ENCODE data around the gene SV2B.

Gene SV2B

DNA sequence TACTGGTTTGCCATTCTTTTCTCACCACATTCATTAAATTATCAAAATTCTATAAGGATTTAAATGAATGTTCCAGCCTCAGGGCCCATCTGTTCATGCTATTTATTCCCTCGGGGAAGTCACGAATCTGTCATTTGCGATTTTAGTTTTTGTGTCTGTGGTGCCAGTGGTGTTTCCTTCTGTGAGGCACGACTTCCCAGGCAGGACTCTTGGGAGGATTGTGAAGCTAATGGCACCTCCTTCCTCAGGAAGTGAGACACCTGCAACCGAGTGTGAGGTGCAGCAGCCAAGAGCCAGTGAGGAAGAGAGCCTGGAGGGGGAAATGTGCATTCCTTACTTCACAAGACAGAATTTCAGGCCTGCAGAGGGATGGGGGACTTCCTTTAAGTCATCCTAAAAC lies 24.1 kb downstream of the SV2B start:
- H3K4me3 ChIP-seq (ENCODE audit: low read depth, low read length): no peak overlapping the region
- TF ChIP-seq ATF2 (tag by site-specific recombination; IDR thresholded peaks at IDR 0.05; ENCODE audit: low read depth) (no peak), ZNF184 (tag by site-specific recombination; IDR thresholded peaks at IDR 0.05) (no peak), ZNF776 (tag by site-specific recombination; IDR thresholded peaks at IDR 0.05; ENCODE audit: borderline replicate concordance) (no peak), TRIM28 (IDR thresholded peaks at IDR 0.05; ENCODE audit: borderline replicate concordance, low read length) (no peak), ZNF768 (tag by site-specific recombination; IDR thresholded peaks at IDR 0.05) (no peak), ZBTB21 (tag by site-specific recombination; IDR thresholded peaks at IDR 0.05) (no peak), ZNF610 (tag by site-specific recombination; IDR thresholded peaks at IDR 0.05; ENCODE audit: borderline replicate concordance) (no peak), ZNF777 (tag by site-specific recombination; IDR thresholded peaks at IDR 0.05; ENCODE audit: borderline replicate concordance) (no peak), SP3 (tag by site-specific recombination; IDR thresholded peaks at IDR 0.05) (no peak), YY1 (tag by site-specific recombination; IDR thresholded peaks at IDR 0.05) (no peak), KLF7 (tag by site-specific recombination; IDR thresholded peaks at IDR 0.05; ENCODE audit: borderline replicate concordance) (no peak), ZNF202 (tag by site-specific recombination; IDR thresholded peaks at IDR 0.05; ENCODE audit: borderline replicate concordance) (no peak), ZNF544 (tag by site-specific recombination; IDR thresholded peaks at IDR 0.05) (no peak), ZSCAN5A (tag by site-specific recombination; IDR thresholded peaks at IDR 0.05) (no peak)
- no peaks in the 10 kb centered on the region for H3K4me1 ChIP-seq (ENCODE audit: control insufficient read depth, insufficient read depth, low read length)
- POLR2A ChIA-PET: no interaction called here
- CTCF ChIA-PET: interaction anchor here (0.7 kb wide), 1 partner anchor 68 kb away, joined by 3 read pairs; no protein-coding TSS in a partner anchor
- H3K27ac ChIP-seq (ENCODE audit: extremely low read depth, low read depth, low read length): no peak overlapping the region
- H3K36me3 ChIP-seq (ENCODE audit: control insufficient read depth in 2 of 2, insufficient read depth in 1 of 2, low read length in 2 of 2): no peaks in the 10 kb centered on the region
- no peaks in the 10 kb centered on the region for H3K9me3 ChIP-seq (ENCODE audit: control insufficient read depth, insufficient read depth, low read depth, low read length)

- CTCF ChIA-PET: no interaction called here
Measured at GRCh38 chr15:91125162-91125561, 25.1 kb downstream of the SV2B start.

DNA sequence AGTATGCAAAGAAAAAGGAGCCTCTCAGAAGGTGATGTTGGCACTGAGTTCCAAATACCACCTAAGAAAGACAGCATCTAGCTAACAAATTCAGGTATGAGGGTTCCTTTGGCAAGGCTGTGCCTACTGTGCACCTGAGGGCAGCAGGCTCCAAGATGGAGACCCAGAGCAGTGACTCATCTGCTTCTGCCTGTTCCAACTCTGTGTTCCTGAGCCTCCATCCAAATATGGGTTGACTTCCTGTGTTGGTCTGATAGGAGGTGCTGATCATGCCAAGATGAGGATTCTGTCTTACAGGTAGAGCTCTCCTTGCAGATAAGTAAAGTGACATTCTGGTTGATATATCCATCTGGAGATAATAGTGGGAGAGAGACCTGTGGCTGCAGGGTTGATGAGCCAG lies 26.0 kb downstream of the SV2B start:
- no peak overlapping the region for H3K4me3 ChIP-seq (ENCODE audit: low read depth, low read length)
- no peaks in the 10 kb centered on the region for H3K4me1 ChIP-seq (ENCODE audit: control insufficient read depth, insufficient read depth, low read length)
- no peak overlapping the region for H3K27ac ChIP-seq (ENCODE audit: extremely low read depth, low read depth, low read length)
- H3K36me3 ChIP-seq (ENCODE audit: control insufficient read depth in 2 of 2, insufficient read depth in 1 of 2, low read length in 2 of 2): no peaks in the 10 kb centered on the region
- CTCF ChIA-PET: no interaction called here
- POLR2A ChIA-PET: no interaction called here
- TF ChIP-seq ZBTB17 (tag by site-specific recombination; IDR thresholded peaks at IDR 0.05) (peak; percentile 86), REPIN1 (tag by site-specific recombination; IDR thresholded peaks at IDR 0.05; ENCODE audit: low read depth) (no peak)
- H3K9me3 ChIP-seq (ENCODE audit: control insufficient read depth, insufficient read depth, low read depth, low read length): no peaks in the 10 kb centered on the region

More at GRCh38 chr15:91125162-91125561, 25.1 kb downstream of the SV2B start:
- no peaks in the 10 kb centered on the region for H3K9me3 ChIP-seq (ENCODE audit: control insufficient read depth, insufficient read depth, low read depth, low read length)
- 0 out of 2 replicates have a peak, but pooled peaks have one; percentile 38 for TF ChIP-seq ATF2 (tag by site-specific recombination; IDR thresholded peaks at IDR 0.05; ENCODE audit: low read depth)
- TF ChIP-seq ZNF433 (tag by site-specific recombination; IDR thresholded peaks at IDR 0.05; ENCODE audit: low read depth): no peak
- POLR2A ChIA-PET: no interaction called here
- H3K4me1 ChIP-seq (ENCODE audit: control insufficient read depth, insufficient read depth, low read length): no peaks in the 10 kb centered on the region
- no peak overlapping the region for H3K4me3 ChIP-seq (ENCODE audit: low read depth, low read length)
- no peaks in the 10 kb centered on the region for H3K36me3 ChIP-seq (ENCODE audit: control insufficient read depth in 2 of 2, insufficient read depth in 1 of 2, low read length in 2 of 2)
- no peak overlapping the region for H3K27ac ChIP-seq (ENCODE audit: extremely low read depth, low read depth, low read length)
